GM18498 (cell line): Measurements from ENCODE around the gene RAB3D.
"Not testable (repeated sequence)": the region's sequence is repeated elsewhere in the genome, so short reads cannot be mapped to it uniquely, and the experiment has no call there.

Source experiments
- ATAC-seq: cut with Tn5 transposase; IDR thresholded peaks from one replicate; pipeline ENCODE4 v1.9.1; 2021; ENCODE audit warnings: mild to moderate bottlenecking, moderate library complexity; ENCODE audit not compliant: unreplicated experiment

Gene RAB3D

GRCh38 chr19:11340099-11340467 is 626 bp upstream of the RAB3D start:
- ATAC-seq, result not testable (repeated sequence)

GRCh38 chr19:11338569-11339253 is 746 bp downstream of the RAB3D start:
- no peak for ATAC-seq

DNA sequence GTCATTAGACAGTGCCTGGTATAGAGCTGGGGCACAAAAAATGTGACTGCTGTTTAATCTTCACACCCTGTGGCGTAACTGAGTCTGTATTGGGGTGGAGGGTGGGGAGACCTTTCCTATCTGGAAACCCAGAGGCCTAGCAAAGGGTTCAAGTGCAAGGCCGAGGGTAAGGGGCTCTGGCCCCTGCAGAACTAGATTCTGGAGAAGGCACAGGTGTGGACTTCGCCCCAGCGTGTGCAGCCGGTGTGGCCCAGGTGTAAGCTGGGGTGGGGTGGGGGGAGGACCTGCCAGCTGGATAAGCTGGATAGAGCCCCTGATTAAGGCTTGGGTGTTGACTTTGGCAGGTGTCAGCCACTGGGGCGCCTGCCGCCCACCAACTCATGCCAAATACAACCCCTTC is 1.3 kb downstream of the RAB3D start:
- no peak for ATAC-seq

DNA sequence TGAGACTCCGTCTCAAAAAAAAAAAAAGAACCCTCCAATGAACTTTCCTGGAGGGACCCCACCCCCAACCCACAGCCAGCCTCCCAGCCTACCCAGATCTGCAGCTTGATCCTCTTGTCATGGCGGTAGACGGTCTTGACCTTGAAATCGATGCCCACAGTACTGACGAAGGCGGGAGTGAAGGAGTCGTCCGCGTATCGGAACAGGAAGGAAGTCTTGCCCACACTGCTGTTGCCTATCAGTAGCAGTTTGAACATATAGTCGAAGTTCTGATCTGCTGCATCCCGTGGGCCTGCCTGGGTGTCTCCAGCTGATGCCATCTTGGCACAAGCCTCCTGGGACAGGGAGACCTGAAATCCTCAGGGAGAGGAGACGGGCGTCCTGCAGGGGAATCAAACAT is 2.4 kb downstream of the RAB3D start:
- ATAC-seq, result no peak

- ATAC-seq, result no peak
Observed at GRCh38 chr19:11335449-11336146, 3.9 kb downstream of the RAB3D start.

DNA sequence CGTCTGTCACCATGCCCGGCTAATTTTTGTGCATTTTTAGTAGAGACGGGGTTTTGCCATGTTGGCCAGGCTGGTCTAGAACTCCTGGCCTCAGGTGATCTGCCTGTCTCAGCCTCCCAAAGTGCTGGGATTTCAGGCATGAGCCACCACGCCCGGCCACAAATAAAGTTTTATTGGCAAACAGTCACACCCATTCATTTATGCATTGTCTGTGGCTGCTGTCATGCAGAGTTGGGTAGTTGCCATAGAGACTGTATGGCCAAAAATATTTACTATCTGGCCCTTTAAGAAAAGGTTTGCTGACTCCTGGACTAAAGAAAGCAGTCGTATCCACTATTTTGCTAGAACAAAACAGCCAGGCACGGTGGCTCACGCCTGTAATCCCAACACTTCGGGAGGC is 5.6 kb downstream of the RAB3D start:
- not testable (repeated sequence) for ATAC-seq

DNA sequence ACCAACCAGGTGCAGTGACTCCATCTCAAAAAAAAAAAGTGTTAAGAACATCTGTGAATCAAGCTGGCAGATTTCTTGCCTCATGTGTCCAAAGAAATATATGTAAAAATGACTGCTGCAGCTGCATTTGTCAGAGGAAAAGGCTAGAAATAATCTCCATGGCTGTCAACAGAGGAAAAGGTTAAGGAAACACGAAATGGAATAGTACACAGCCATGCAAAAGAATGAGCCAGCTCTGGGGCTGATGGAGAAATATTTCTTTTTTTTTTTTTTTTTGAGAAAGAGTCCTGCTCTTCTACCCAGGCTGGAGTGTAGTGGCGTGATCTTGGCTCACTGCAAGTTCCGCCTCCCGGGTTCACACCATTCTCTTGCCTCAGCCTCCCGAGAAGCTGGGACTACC is 6.6 kb downstream of the RAB3D start:
- no peak for ATAC-seq

- ATAC-seq, result no peak
Observed at GRCh38 chr19:11331502-11331901, 8.0 kb downstream of the RAB3D start.

DNA sequence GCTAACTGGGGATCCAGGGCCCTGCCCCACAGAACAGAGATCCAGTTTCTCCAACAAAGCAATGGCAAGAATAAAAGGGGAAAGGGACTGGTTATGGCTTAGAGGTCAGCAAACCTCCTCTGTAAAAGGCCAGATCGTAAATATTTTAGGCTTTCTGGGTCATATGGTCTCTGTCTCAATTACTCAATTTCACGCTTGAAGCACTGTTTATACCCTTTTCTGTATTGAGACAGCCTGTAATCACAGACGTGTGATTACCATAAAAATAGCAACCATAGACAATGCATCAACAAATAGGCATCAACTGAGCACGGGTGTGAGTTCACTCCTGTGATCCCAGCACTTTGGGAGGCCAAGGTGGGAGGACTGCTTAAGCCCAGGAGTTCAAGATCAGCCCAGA is 9.3 kb downstream of the RAB3D start:
- no peak for ATAC-seq

- ATAC-seq, result no peak
Observed at GRCh38 chr19:11325544-11325943, 13.9 kb downstream of the RAB3D start.

DNA sequence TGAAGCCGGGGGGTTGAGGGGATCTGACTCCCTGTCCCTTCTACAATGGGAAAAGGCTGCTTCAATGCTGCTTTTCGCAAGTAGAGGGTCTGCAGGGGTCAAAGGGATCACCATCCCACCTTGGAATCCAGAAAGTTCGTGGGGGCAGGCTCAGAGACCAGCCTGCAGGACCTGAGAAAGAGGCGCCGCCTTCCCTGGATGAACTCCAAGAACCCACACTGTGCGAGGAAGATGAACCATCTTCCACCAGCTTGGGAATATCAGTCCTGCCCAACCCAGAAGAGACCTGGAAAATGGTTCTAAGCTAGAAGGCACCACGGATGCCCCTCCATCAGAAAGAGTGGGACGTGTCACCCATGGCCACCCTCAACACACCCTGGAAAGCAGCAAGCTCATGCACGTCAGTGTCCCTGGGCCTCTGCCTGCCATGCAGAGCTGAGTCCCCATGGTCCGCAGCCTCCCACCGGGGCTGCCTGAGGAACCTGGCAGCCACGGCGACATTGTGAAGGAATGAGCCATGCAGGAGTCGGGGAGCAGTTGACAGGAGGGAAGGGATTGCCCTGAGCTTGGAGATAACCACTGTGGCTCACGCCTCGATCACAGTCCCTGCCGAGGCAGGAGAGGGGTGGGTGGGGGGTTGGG is 14.6 kb downstream of the RAB3D start:
- no peak for ATAC-seq

- peak; percentile 68 for ATAC-seq
Observed at GRCh38 chr19:11324079-11324661, 15.3 kb downstream of the RAB3D start.

- ATAC-seq, result no peak
Observed at GRCh38 chr19:11323601-11324078, 15.8 kb downstream of the RAB3D start.

DNA sequence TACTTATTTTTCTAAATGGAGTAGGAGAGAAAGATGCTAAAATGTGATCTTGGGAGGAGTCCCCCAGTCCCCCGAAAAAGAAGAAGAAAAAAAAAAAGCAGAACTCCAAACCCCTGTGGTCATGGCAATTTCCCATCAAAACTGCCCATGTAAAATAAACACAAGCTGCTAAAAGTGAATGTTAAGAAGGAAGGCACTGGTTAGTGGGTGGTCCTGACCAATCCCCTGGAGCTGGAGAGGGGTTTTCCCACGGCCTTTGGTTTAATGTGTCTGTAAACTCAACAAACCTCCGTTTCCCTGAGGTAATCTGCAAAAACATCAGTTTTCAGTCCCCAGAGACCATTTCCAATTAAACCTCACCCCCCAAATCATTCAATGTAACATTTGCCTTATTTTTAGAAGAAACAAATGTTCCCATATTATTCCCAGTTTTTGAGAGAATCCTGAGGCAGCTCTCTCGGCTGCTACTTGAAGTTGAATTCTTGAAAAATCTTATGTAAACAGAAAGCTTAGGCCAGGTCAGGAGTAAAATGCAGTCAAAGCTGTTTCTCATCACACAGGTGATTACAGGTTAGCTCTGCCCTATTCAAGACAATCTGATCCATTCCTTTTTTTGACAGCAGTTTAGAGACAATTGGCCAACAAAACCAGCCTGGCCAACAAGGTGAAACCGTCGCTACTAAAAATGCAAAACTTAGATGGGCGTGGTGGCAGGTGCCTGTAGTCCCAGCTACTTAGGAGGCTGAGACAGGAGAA is 17.0 kb downstream of the RAB3D start:
- ATAC-seq, result no peak

DNA sequence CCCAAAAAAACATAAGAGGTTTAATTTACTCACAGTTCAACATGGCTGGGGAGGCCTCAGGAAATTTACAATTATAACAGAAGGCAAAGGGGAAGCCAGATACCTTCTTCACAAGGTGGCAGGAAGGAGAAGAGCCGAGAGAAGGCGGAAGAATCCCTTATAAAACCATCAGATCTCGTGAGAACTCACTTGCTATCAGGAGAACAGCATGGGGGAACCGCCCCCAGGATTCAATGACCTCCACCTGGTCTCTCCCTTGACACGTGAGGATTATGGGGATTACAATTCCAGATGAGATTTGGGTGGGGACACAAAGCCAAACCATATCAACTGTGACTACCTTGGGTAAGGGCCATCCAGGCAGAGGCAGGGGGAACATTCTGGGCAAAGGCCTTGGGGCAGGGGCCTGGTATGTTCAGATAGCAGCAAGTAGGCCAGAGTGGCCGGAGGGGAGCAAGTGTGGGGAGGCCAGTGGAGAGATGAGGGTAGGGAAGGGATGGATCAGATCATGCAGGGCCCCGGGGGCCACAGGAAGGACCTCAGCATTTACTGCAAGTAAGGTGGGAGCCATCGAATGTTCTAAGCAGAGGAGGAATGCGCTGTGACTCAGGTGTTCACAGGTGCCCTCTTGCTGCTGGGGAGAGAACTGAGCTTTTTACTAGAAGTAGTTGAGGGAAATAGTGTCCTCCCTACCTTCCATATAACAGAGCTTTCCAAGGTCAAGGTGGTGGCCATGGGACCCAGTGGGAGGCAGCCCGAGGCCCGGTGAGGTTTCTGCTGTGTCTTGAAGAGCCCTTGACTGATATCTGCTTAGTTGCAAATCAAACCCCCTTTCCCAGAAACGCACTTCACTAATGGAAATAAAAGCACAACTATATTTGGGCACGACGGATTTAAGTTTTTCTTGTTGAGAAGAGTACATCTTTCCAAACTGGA is 18.0 kb downstream of the RAB3D start:
- no peak for ATAC-seq

GRCh38 chr19:11320278-11320995 is 19.0 kb downstream of the RAB3D start:
- ATAC-seq, result not testable (repeated sequence)

GRCh38 chr19:11306337-11306736 is 33.1 kb downstream of the RAB3D start:
- ATAC-seq, result no peak

DNA sequence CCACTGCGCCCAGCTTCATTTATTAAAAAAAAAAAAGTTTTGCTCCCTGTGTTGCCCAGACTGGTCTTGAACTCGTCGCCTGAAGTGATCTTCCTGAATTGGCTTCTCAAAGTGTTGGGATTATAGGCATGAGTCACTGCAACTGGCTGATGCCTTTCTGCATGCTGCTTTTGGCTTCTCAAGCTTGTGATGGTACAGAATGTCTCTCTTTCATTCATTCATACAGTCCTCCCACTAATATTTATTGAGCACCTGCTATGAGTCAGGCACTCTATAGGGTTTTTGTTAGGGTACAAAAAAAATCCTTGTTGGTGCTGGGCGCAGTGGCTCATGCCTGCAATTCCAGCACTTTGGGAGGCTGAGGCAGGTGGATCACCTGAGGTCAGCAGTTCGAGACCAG is 34.5 kb downstream of the RAB3D start:
- ATAC-seq, result no peak

GRCh38 chr19:11300811-11301120 is 38.7 kb downstream of the RAB3D start:
- ATAC-seq, result no peak
